Activated T-cell treated with anti-CD3 and anti-CD28 coated beads, Interleukin-2, amount 50 U/mL, for 24 hours (primary cell): ENCODE results near the gene PRKCQ.
A peak's percentile ranks its signal among the peaks of the same experiment; 100 is the strongest.
"Not testable (repeated sequence)": the region's sequence is repeated elsewhere in the genome, so short reads cannot be mapped to it uniquely, and the experiment has no call there.

Source experiments
- DNase-seq: peaks from one replicate; pipeline ENCODE4 v3.0.0-alpha.2; 2020
- H3K27ac Mint-ChIP-seq: 2 replicates; pipeline ENCODE4 v1.8.0; 2020; ENCODE audit warnings: mild to moderate bottlenecking, mixed read lengths
- H3K27me3 Mint-ChIP-seq: 2 replicates; pipeline ENCODE4 v1.8.0; 2020; ENCODE audit warnings: mixed read lengths
- H3K36me3 Mint-ChIP-seq: 2 replicates; pipeline ENCODE4 v1.8.0; 2020; ENCODE audit warnings: low read depth, mixed read lengths
- H3K4me1 Mint-ChIP-seq: 2 replicates; pipeline ENCODE4 v1.8.0; 2020; ENCODE audit warnings: low read depth, mixed read lengths
- H3K4me3 Mint-ChIP-seq: 2 replicates; pipeline ENCODE4 v1.8.0; 2020; ENCODE audit warnings: mild to moderate bottlenecking, moderate library complexity, mixed read lengths
- H3K9me3 Mint-ChIP-seq: 2 replicates; pipeline ENCODE4 v1.8.0; 2020; ENCODE audit warnings: mixed read lengths

The PRKCQ gene

GRCh38 chr10:6588845-6589244 is 8.8 kb upstream of the PRKCQ start:
- Mint-ChIP-seq H3K4me1 (peaks cover 96% of the 10 kb centered on the region), H3K27ac (peak overlapping the region; percentile 47), H3K36me3 (peaks cover 93% of the 10 kb centered on the region), H3K4me3 (no peak overlapping the region), H3K27me3 (no peaks in the 10 kb centered on the region), H3K9me3 (no peaks in the 10 kb centered on the region)
- no peak for DNase-seq

GRCh38 chr10:6588082-6588481 is 8.0 kb upstream of the PRKCQ start:
- Mint-ChIP-seq H3K27me3 (no peaks in the 10 kb centered on the region), H3K27ac (peak overlapping the region; percentile 47), H3K36me3 (peaks cover 93% of the 10 kb centered on the region), H3K4me3 (peak overlapping the region; percentile 30), H3K9me3 (no peaks in the 10 kb centered on the region), H3K4me1 (peaks cover 96% of the 10 kb centered on the region)
- no peak for DNase-seq

- H3K27me3 Mint-ChIP-seq: no peaks in the 10 kb centered on the region
- peak overlapping the region; percentile 95 for H3K4me3 Mint-ChIP-seq
- peak overlapping the region; percentile 99 for H3K27ac Mint-ChIP-seq
- H3K36me3 Mint-ChIP-seq: peaks cover 95% of the 10 kb centered on the region
- H3K9me3 Mint-ChIP-seq: no peaks in the 10 kb centered on the region
- peaks cover 96% of the 10 kb centered on the region for H3K4me1 Mint-ChIP-seq
- DNase-seq: no peak
Observed at GRCh38 chr10:6586501-6586900, 6.4 kb upstream of the PRKCQ start.

- Mint-ChIP-seq H3K9me3 (no peaks in the 10 kb centered on the region), H3K36me3 (peaks cover 89% of the 10 kb centered on the region), H3K27me3 (no peaks in the 10 kb centered on the region), H3K4me3 (peak overlapping the region; percentile 95), H3K27ac (peak overlapping the region; percentile 99), H3K4me1 (peaks cover 71% of the 10 kb centered on the region)
- peak; percentile 77 for DNase-seq
Observed at GRCh38 chr10:6583447-6583846, 3.4 kb upstream of the PRKCQ start.

- Mint-ChIP-seq H3K4me1 (peaks cover 70% of the 10 kb centered on the region), H3K36me3 (peaks cover 89% of the 10 kb centered on the region)
- H3K9me3 Mint-ChIP-seq: not testable (repeated sequence)
Observed at GRCh38 chr10:6582913-6583312, 2.8 kb upstream of the PRKCQ start.

GRCh38 chr10:6582298-6582697 is 2.2 kb upstream of the PRKCQ start:
- H3K4me3 Mint-ChIP-seq: peak overlapping the region; percentile 95
- peaks cover 90% of the 10 kb centered on the region for H3K36me3 Mint-ChIP-seq
- no peaks in the 10 kb centered on the region for H3K27me3 Mint-ChIP-seq
- H3K4me1 Mint-ChIP-seq: peaks cover 72% of the 10 kb centered on the region
- peak overlapping the region; percentile 99 for H3K27ac Mint-ChIP-seq
- H3K9me3 Mint-ChIP-seq: no peaks in the 10 kb centered on the region
- no peak for DNase-seq

More at GRCh38 chr10:6582913-6583312, 2.8 kb upstream of the PRKCQ start:
- DNase-seq, H3K27me3 Mint-ChIP-seq: not testable (repeated sequence)
- Mint-ChIP-seq H3K27ac (peak overlapping the region; percentile 99), H3K4me3 (peak overlapping the region; percentile 95)

- Mint-ChIP-seq H3K4me3 (peak overlapping the region; percentile 95), H3K9me3 (no peaks in the 10 kb centered on the region), H3K36me3 (peaks cover 86% of the 10 kb centered on the region), H3K27ac (peak overlapping the region; percentile 99), H3K4me1 (peaks cover 71% of the 10 kb centered on the region), H3K27me3 (no peaks in the 10 kb centered on the region)
- no peak for DNase-seq
Observed at GRCh38 chr10:6581778-6582228, 1.7 kb upstream of the PRKCQ start.

GRCh38 chr10:6581223-6581622 is 1.1 kb upstream of the PRKCQ start:
- H3K36me3 Mint-ChIP-seq: peaks cover 83% of the 10 kb centered on the region

GRCh38 chr10:6580279-6581029 is 378 bp upstream of the PRKCQ start:
- H3K27ac Mint-ChIP-seq: peak overlapping the region; percentile 99

More at GRCh38 chr10:6581223-6581622, 1.1 kb upstream of the PRKCQ start:
- Mint-ChIP-seq H3K4me1 (peaks cover 70% of the 10 kb centered on the region), H3K4me3 (peak overlapping the region; percentile 95), H3K27ac (peak overlapping the region; percentile 99)
- not testable (repeated sequence) for H3K27me3 Mint-ChIP-seq, H3K9me3 Mint-ChIP-seq
- DNase-seq: peak; percentile 58

GRCh38 chr10:6579183-6579903 is 733 bp downstream of the PRKCQ start:
- no peaks in the 10 kb centered on the region for H3K27me3 Mint-ChIP-seq
- peaks cover 72% of the 10 kb centered on the region for H3K36me3 Mint-ChIP-seq
- DNase-seq: peak; percentile 61
- H3K4me1 Mint-ChIP-seq: peaks cover 70% of the 10 kb centered on the region
- no peaks in the 10 kb centered on the region for H3K9me3 Mint-ChIP-seq
- peak overlapping the region; percentile 97 for H3K27ac Mint-ChIP-seq
- peak overlapping the region; percentile 95 for H3K4me3 Mint-ChIP-seq

More at GRCh38 chr10:6580279-6581029, 378 bp upstream of the PRKCQ start:
- DNase-seq: peak; percentile 93
- H3K4me1 Mint-ChIP-seq: peaks cover 70% of the 10 kb centered on the region
- peaks cover 78% of the 10 kb centered on the region for H3K36me3 Mint-ChIP-seq
- H3K27me3 Mint-ChIP-seq: no peaks in the 10 kb centered on the region
- no peaks in the 10 kb centered on the region for H3K9me3 Mint-ChIP-seq
- peak overlapping the region; percentile 95 for H3K4me3 Mint-ChIP-seq

GRCh38 chr10:6578795-6579182 is 1.3 kb downstream of the PRKCQ start:
- H3K36me3 Mint-ChIP-seq: peaks cover 68% of the 10 kb centered on the region
- no peaks in the 10 kb centered on the region for H3K27me3 Mint-ChIP-seq
- peak; percentile 59 for DNase-seq
- no peaks in the 10 kb centered on the region for H3K9me3 Mint-ChIP-seq
- H3K27ac Mint-ChIP-seq: peak overlapping the region; percentile 97
- H3K4me1 Mint-ChIP-seq: peaks cover 71% of the 10 kb centered on the region
- H3K4me3 Mint-ChIP-seq: peak overlapping the region; percentile 95

- H3K36me3 Mint-ChIP-seq: peaks cover 68% of the 10 kb centered on the region
- H3K4me3 Mint-ChIP-seq: peak overlapping the region; percentile 95
- no peaks in the 10 kb centered on the region for H3K27me3 Mint-ChIP-seq
- peak overlapping the region; percentile 97 for H3K27ac Mint-ChIP-seq
- DNase-seq: peak; percentile 55
- no peaks in the 10 kb centered on the region for H3K9me3 Mint-ChIP-seq
- H3K4me1 Mint-ChIP-seq: peaks cover 71% of the 10 kb centered on the region
Observed at GRCh38 chr10:6578251-6578771, 1.8 kb downstream of the PRKCQ start.

GRCh38 chr10:6576326-6576725 is 3.8 kb downstream of the PRKCQ start:
- Mint-ChIP-seq H3K4me1 (peaks cover 71% of the 10 kb centered on the region), H3K27me3 (no peaks in the 10 kb centered on the region), H3K9me3 (no peaks in the 10 kb centered on the region), H3K27ac (peak overlapping the region; percentile 87), H3K4me3 (peak overlapping the region; percentile 64), H3K36me3 (peaks cover 54% of the 10 kb centered on the region)
- no peak for DNase-seq

GRCh38 chr10:6574664-6575176 is 5.4 kb downstream of the PRKCQ start:
- peaks cover 57% of the 10 kb centered on the region for H3K36me3 Mint-ChIP-seq
- peaks cover 85% of the 10 kb centered on the region for H3K4me1 Mint-ChIP-seq
- no peaks in the 10 kb centered on the region for H3K27me3 Mint-ChIP-seq
- peak overlapping the region; percentile 4 for H3K4me3 Mint-ChIP-seq
- no peak for DNase-seq
- H3K9me3 Mint-ChIP-seq: no peaks in the 10 kb centered on the region
- peak overlapping the region; percentile 83 for H3K27ac Mint-ChIP-seq
